ENCODE data around the gene CBX7. TPM values are rescaled to one million over a fixed set of nuclear protein-coding genes. Genes with fewer than 3 reads are reported as not detected.
A peak's percentile ranks its signal among the peaks of the same experiment; 100 is the strongest.
"Not testable (repeated sequence)": the region's sequence is repeated elsewhere in the genome, so short reads cannot be mapped to it uniquely, and the experiment has no call there.

Gene CBX7
- total RNA-seq, 1 donor from 2014 or later, result 11.6 TPM

DNA sequence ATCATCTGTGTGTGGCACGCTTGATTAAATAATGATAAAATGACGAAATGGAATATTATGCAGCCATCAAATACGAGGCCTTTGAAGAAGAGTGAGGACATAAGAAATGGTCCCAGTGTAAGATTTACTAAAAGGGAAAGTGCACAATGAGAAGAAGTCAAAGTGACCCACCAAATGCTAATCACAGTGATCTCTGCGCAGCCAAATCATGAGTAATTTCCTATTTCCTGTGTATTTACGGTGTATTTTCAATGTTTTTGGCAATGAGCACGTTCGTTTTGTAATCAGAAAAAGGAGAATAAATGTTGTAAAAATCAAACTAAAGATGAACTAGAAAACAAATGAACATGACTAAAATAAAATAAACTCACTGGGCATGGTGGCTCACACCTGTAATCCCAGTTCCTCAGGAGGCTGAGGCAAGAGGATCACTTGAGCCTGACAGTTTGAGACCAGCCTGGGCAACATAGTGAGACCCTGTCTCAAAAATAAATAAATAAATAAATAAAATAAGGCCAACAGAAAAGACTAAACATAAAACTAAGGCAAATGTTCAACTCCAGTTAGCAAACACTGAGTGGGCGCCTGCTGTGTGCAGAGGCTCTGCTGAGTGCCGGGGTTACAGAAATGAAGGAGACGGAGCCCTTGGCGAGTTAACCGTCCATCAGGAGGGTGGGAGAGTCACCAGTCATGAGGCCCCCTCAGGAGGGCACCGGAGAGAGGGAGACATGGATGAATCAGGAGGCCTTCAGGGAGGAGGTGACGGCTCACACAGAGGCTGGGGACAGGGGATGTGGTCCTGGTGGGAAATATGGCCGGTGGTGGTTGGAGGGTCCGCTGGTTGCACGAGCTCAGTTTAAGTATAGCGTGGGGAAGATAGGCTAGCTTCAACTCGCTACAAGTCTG is 26.0 kb upstream of the CBX7 start:
- no peak for DNase-seq
- peak overlapping the region; percentile 53 for H3K27ac Mint-ChIP-seq
- intact Hi-C loops (cut with micrococcal nuclease), result no loop called here
- no peaks in the 10 kb centered on the region for H3K36me3 Mint-ChIP-seq (ENCODE audit: low read depth)
- peaks cover 18% of the 10 kb centered on the region for H3K4me1 Mint-ChIP-seq
- H3K4me3 Mint-ChIP-seq, result no peak overlapping the region
- H3K27me3 Mint-ChIP-seq, result peaks cover 4% of the 10 kb centered on the region
- no peaks in the 10 kb centered on the region for H3K9me3 Mint-ChIP-seq

DNA sequence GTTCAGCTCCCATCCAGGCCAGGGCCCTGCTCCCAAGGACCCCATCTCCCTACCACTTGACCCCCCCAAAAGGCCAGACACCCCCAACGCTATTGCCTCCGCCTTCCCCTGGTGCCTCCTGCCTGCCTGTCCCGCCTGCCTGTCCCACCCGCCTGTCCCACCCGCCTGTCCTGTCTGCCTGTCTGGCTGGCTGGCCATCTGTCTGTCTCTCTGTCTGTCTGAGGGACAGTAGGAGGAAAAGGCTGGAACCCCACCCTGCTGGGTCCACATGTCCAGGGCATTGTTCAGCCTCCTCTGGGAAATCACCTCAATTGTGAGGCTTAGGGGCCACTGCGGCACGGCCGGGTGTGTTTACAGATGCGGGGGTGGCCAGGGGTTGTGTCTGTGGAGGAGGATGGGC is 25.3 kb upstream of the CBX7 start:
- H3K36me3 Mint-ChIP-seq (ENCODE audit: low read depth), result no peaks in the 10 kb centered on the region
- H3K4me1 Mint-ChIP-seq, result peaks cover 24% of the 10 kb centered on the region
- H3K27ac Mint-ChIP-seq, result peak overlapping the region; percentile 62
- H3K9me3 Mint-ChIP-seq, result no peaks in the 10 kb centered on the region
- no peak overlapping the region for H3K4me3 Mint-ChIP-seq
- H3K27me3 Mint-ChIP-seq, result peaks cover 4% of the 10 kb centered on the region
- no peak for DNase-seq
- intact Hi-C loops (cut with micrococcal nuclease), result no loop called here

DNA sequence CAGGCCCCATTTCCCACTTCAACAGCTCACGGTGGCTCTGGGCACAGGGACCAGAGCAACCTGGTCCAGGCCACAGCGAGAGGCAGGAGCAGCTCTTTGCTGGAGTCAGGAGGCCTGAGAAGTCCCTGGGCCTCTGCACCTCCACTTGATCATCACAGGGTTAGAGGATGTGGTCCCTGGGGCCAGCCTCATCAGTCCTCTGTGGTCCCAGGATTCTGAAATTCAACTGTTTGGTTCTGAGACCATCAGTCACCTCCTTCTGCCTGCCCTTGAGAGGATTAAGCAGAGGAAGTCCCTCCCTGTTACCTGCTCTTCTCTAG is 24.9 kb upstream of the CBX7 start:
- H3K4me3 Mint-ChIP-seq, result no peak overlapping the region
- intact Hi-C loops (cut with micrococcal nuclease), result no loop called here
- peaks cover 2% of the 10 kb centered on the region for H3K27me3 Mint-ChIP-seq
- H3K9me3 Mint-ChIP-seq, result no peaks in the 10 kb centered on the region
- DNase-seq, result peak; percentile 57
- H3K27ac Mint-ChIP-seq, result peak overlapping the region; percentile 62
- H3K36me3 Mint-ChIP-seq (ENCODE audit: low read depth), result no peaks in the 10 kb centered on the region
- peaks cover 24% of the 10 kb centered on the region for H3K4me1 Mint-ChIP-seq

DNA sequence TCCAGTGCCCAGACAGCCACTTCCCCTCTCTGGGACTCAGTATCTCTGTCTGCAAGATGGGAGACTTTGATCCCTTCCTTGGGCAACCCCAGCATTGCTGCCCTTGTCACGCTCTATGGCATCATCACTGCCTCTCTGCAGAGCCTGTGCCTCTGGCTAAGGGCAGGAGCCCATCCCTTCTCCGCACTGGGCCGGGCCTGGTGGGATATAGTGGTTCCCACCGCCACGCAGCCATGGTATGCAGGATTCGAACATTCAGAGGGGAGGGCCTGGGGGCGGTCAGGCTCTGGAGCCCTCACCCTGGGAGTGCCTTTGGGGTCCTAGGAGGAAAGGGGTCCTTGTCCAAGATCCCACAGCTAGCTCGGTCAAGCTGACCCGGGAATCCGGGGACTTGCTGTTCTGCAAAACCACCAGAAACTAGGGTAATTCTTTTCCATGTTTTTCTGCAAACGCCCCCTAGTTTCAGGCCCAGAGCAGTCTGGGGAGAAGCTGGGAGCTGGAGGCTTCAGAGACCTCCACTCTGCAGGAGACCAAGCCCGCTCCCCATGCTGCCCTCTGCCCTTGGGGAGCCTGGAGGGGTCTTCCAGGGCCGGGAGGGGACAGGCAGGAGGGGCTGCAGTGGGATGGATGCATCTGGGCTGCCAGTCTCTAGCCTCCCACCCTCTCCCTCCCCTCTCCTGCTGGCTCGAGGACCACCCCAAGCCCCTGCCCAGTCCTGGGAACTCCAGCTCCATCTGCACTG is 24.4 kb upstream of the CBX7 start:
- peak; percentile 54 for DNase-seq
- Mint-ChIP-seq H3K27ac (no peak overlapping the region), H3K36me3 (ENCODE audit: low read depth) (no peaks in the 10 kb centered on the region), H3K27me3 (peaks cover 2% of the 10 kb centered on the region), H3K9me3 (no peaks in the 10 kb centered on the region), H3K4me1 (peaks cover 26% of the 10 kb centered on the region), H3K4me3 (no peak overlapping the region)
- intact Hi-C loops (cut with micrococcal nuclease), result no loop called here

DNA sequence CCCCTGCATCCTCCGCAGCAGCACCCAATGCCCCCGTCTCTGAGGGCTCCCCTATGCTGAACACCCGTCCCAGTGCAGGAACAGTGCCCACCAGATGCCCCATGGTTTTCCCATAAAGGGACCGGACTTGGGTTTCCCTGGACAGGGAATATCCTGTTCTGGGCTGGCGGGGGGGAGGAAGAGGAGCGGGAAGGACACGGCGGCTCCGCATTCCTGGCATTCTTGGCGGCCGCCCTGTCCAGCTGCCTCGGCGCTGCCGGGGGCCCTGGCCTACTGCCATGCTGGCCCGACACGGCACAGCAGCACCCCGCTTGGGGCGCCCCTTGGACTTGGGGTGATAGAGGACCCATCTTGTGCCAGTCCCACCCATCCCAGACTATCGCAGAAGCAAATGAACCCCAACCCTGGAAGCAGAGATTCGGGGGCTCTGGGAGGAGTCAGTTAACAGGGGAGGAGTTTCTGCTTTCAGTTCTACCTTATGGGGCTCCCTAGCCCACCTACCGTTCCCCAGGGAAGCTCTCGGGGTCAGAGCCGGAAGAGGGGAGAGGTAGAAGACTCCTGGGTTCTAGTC is 23.7 kb upstream of the CBX7 start:
- no peak overlapping the region for H3K4me3 Mint-ChIP-seq
- peaks cover 1% of the 10 kb centered on the region for H3K27me3 Mint-ChIP-seq
- H3K9me3 Mint-ChIP-seq, result no peaks in the 10 kb centered on the region
- H3K27ac Mint-ChIP-seq, result no peak overlapping the region
- intact Hi-C loops (cut with micrococcal nuclease), result no loop called here
- no peaks in the 10 kb centered on the region for H3K36me3 Mint-ChIP-seq (ENCODE audit: low read depth)
- peak; percentile 54 for DNase-seq
- H3K4me1 Mint-ChIP-seq, result peaks cover 30% of the 10 kb centered on the region

DNA sequence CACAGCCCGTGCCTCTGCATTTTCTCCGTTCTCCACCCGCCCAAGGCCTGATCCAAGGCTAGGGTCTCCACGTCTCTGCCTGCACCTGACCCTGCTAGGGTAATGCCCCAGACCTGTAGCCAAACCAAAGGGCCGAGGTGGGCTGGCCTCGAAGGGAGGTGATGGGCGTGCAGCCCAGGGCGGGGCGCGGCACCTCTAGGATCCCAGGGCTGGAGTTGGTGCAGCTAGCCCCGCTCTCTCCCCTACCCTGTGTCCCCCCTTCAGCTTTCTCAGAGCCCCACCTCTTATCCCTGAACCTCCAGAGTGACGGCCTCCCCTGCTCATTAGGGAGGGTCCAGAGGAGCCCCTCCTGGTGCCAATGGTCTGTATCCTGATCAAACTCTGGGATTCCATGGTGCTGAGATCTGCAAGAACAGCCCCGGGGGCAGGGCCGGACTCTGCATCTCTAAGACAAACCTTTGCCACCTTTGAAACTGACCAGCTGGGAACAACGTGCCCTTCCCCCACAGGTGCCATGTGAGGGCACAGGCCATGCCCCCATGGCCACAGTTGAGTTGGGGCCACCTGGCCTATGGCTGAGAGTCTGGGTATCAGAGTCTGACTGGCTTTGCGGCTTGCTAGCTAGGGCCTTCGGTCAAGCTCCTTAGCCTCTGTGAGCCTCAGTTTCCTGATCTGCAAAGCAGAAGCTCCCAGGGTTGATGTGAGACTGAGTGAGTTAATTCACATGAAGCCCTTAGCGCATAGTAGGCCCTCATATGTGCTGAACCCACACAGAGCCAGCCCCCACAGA is 23.1 kb upstream of the CBX7 start:
- no peaks in the 10 kb centered on the region for H3K36me3 Mint-ChIP-seq (ENCODE audit: low read depth)
- H3K4me3 Mint-ChIP-seq, result no peak overlapping the region
- H3K4me1 Mint-ChIP-seq, result peaks cover 37% of the 10 kb centered on the region
- intact Hi-C loops (cut with micrococcal nuclease), result no loop called here
- peak; percentile 60 for DNase-seq
- H3K9me3 Mint-ChIP-seq, result no peaks in the 10 kb centered on the region
- H3K27me3 Mint-ChIP-seq, result no peaks in the 10 kb centered on the region
- H3K27ac Mint-ChIP-seq, result peak overlapping the region; percentile 34

DNA sequence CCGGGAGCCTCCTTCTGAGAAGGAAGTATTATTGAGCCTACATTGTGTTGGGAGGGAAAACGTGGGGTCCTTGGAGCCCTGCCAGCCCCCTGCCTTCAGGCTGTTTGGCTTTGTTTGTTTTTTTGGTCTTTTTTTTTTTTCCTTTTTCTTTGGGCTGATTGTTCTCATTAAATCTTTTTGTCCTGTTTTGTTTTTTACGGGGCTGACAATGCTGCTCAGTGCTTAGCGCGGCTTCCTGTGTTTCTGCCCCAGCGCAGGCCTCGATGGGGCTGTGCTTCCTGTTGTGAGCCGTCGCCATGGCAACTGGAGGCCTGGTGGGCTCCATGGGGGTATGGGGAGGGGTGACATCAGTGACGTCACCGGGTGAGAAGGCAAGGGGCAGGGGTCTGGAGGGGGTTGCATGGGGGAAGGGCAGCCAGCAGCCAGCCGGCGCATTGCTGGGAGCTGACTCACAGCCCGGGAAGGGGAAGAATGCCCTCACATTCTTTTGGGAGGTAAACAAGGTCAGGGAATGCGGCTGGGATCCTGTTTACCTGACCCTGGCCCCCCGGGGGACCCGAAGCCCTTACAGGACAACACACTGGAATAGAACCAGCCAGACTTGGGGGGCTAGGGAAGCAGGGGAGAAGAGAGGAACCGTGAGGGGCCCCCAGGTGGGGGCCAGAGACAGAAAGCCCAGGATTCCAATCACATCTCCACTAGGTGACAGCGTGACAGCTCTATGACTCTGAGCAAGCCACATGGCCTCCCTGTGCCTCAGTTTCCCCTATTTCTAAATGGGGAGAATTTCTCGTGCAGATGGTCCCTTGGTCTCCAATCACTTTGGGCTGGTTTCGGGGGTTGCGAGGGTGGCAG is 22.2 kb upstream of the CBX7 start:
- Mint-ChIP-seq H3K27ac (peak overlapping the region; percentile 86), H3K4me3 (peak overlapping the region; percentile 61), H3K4me1 (peaks cover 38% of the 10 kb centered on the region), H3K9me3 (no peaks in the 10 kb centered on the region), H3K36me3 (ENCODE audit: low read depth) (no peaks in the 10 kb centered on the region), H3K27me3 (peaks cover under 1% of the 10 kb centered on the region)
- intact Hi-C loops (cut with micrococcal nuclease), result loop anchor here (5.0 kb wide), 1 partner anchor 63 kb away; no protein-coding TSS in a partner anchor
- peak; percentile 91 for DNase-seq

DNA sequence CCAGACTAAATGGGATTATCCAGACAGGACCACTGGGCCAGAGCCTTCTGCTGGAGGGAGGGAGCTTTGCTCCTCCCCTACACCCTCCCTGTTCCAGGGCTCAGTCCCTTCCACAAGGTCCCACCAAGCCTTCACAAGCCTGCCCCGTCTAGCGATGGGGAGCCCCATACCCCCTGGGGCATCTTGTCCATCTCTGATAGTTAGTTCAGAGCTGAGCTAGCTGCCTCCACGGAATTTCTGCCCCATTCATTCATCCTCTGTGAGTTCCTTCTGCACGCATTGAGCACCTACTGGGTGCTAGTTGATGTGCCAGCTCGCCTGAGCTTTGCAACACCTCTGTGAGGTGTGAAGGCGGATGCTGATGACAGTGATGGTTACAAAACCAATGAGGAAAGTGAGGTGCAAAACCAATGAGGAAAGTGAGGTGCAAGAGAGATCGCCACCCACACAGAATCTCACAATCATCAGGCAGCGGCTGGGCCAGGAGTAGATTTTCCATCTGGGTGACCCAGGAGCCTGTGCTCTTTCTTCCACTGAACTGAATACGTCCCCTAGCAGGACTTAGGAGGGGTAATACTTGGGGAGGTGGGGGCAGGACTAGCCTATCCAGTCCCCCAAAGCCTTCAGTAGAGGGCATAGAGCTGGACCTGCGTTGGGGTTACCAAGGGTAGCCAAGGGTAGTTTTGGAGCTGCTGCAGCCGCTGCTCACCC is 21.5 kb upstream of the CBX7 start:
- Mint-ChIP-seq H3K9me3 (no peaks in the 10 kb centered on the region), H3K27ac (peak overlapping the region; percentile 86), H3K4me1 (peaks cover 38% of the 10 kb centered on the region), H3K36me3 (ENCODE audit: low read depth) (no peaks in the 10 kb centered on the region), H3K4me3 (peak overlapping the region; percentile 61), H3K27me3 (peaks cover 7% of the 10 kb centered on the region)
- DNase-seq, result peak; percentile 76
- intact Hi-C loops (cut with micrococcal nuclease), result loop anchor here (5.0 kb wide), 1 partner anchor 63 kb away; no protein-coding TSS in a partner anchor

DNA sequence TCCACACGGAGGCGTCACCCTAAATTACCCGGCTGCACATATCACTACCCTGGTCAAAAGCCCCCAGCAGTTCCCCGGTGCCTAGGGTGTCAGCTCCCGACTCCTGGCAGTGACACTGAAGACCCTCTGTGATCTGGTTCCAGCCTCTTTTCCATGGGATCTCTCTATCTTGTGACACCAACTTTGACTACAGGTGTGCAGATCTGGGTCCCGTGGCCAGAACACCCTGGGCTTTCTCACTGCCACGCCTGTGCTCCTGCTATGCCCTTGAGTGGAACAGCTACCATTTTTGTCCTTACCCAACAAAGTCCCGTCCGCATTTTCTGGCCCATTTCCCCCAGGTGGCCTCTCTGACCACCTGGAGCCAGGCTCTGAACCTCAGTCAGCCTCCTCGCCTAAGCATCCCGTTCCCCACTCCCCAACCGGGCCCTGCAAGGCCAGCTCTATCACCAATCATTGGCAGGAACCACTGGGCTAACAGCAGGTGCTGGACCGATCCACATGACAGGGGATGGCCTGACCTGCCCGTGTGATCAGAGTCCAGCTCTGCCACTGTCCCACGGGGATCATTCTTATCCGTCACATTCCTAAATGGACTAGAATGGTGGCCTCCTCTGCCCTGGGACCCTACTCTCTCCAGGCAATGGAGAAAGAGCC is 20.7 kb upstream of the CBX7 start:
- DNase-seq, result peak; percentile 55
- intact Hi-C loops (cut with micrococcal nuclease), result loop anchor here (5.0 kb wide), 1 partner anchor 64 kb away; no protein-coding TSS in a partner anchor
- no peaks in the 10 kb centered on the region for H3K9me3 Mint-ChIP-seq
- no peak overlapping the region for H3K4me3 Mint-ChIP-seq
- no peaks in the 10 kb centered on the region for H3K36me3 Mint-ChIP-seq (ENCODE audit: low read depth)
- peaks cover 36% of the 10 kb centered on the region for H3K4me1 Mint-ChIP-seq
- H3K27me3 Mint-ChIP-seq, result peaks cover 9% of the 10 kb centered on the region
- peak overlapping the region; percentile 17 for H3K27ac Mint-ChIP-seq

DNA sequence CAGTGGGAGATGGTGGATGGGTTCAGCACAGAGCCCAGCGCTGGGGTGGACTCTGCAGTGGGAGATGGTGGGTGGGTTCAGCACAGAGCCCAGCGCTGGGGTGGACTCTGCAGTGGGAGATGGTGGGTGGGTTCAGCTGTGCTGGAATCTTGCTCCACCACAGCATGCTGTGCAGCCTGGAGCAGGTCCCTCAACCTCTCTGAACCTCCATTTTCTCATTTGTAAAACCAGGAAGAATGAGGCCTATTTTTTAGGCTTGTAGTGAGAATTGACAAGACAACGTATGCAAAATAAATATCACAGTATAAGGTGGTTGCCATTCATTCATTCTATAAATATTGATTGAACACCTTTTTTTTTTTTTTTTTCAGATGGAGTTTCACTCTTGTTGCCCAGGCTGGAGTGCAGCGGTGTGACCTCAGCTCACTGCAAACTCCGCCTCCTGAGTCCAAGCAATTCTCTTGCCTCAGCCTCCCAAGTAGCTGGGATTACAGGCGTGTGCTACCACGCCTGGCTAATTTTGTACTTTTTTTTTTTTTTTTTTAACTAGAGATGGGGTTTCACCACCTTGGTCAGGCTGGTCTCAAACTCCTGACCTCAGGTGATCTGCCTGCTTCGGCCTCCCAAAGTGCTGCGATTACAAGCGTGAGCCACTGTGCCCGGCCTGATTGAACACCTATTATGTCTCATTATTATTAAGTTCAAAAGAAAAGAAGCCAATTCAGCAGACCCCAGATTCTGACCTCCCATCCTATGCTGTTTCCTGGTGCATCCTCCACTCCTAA is 20.0 kb upstream of the CBX7 start:
- H3K27ac Mint-ChIP-seq, result peak overlapping the region; percentile 67
- not testable (repeated sequence) for H3K4me3 Mint-ChIP-seq; H3K27me3 Mint-ChIP-seq; H3K9me3 Mint-ChIP-seq; H3K36me3 Mint-ChIP-seq (ENCODE audit: low read depth)
- intact Hi-C loops (cut with micrococcal nuclease), result loop anchor here (5.0 kb wide), 1 partner anchor 65 kb away; no protein-coding TSS in a partner anchor
- peaks cover 34% of the 10 kb centered on the region for H3K4me1 Mint-ChIP-seq
- peak; percentile 55 for DNase-seq

DNA sequence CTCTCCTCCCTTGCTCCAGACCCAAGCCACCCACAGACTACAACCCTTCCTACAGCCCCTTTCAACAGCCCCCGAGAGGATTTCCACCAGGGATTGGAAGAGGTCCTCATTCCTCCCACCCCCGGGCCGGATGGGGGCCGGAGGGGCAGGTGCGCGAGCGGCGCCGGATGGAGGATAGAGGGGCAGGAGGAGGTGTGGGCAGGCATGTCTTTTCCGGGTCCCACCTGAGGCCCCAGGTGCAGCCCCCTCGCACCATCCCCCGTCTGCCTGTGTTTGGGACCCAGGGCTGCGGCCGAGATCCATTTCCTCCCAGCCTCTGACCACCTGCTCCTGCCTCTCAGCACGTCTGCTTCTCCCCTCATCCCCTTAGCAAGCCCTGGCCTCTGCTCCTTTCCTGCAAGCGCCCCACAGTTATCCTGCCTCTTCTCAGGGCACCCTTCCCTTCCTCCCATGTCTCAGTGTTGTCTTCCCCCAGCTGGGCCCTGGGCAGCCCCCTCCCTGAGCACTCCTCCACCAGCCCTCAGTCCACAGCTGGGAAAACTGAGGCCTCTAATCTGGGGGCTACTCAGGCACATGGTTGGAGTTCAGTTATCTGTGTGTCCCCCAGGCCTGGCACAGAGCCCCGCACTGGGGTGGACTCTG is 19.3 kb upstream of the CBX7 start:
- peak; percentile 57 for DNase-seq
- H3K4me3 Mint-ChIP-seq, result no peak overlapping the region
- intact Hi-C loops (cut with micrococcal nuclease), result loop anchor here (1.0 to 5.0 kb wide), 2 partner anchors 66 to 140 kb away; no protein-coding TSS in a partner anchor
- peaks cover 34% of the 10 kb centered on the region for H3K4me1 Mint-ChIP-seq
- H3K27ac Mint-ChIP-seq, result peak overlapping the region; percentile 67
- no peaks in the 10 kb centered on the region for H3K9me3 Mint-ChIP-seq
- H3K27me3 Mint-ChIP-seq, result peaks cover 9% of the 10 kb centered on the region
- H3K36me3 Mint-ChIP-seq (ENCODE audit: low read depth), result no peaks in the 10 kb centered on the region

Measured in activated CD4-positive, alpha-beta T cell treated with anti-CD3 and anti-CD28 coated beads, Interleukin-2, amount 10 ng/mL, durations not matched to agents 24 days and 14 days (primary cell).